ENCODE results near the gene RAB32. TPM values are rescaled to one million over a fixed set of nuclear protein-coding genes. Genes with fewer than 3 reads are reported as not detected.

The RAB32 gene
- total and polyA plus RNA-seq, 5 donors, result 6.3 to 17.4 (median 10.8) TPM

DNA sequence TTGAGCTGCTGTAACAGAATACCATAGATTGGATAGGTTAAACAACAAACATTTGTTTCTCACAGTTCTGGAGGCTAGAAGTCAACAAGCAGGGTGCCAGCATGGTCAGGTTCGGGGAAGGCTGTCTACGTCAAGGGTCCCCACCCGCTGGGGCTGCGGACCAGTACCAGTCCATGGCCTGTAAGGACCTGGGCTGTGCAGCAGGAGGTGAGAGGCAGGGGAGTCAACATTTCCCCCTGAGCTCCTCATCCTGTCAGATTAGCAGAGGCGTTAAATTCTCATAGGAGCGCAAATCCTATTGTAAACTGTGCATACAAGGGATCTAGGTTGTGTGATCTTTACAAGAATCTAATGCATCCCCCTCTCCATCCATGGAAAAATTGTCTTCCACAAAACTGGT, 58.9 kb downstream of the RAB32 start:
- DNase-seq, result no peak
- Histone ChIP-seq H3K27ac (ENCODE audit: low read length) (no peak overlapping the region), H3K27me3 (ENCODE audit: control insufficient read depth, insufficient read depth) (no peaks in the 10 kb centered on the region), H3K4me3 (ENCODE audit: low read length) (no peak overlapping the region), H3K9me3 (ENCODE audit: control insufficient read depth, low read length) (no peaks in the 10 kb centered on the region), H3K4me1 (ENCODE audit: control insufficient read depth, insufficient read depth, low read length) (peaks cover 4% of the 10 kb centered on the region)
- intact Hi-C loops (cut with DNase I), result no loop called here
- no peak for ATAC-seq
- WGBS, result 54% methylated on average over 6 of the region's 6 CpGs

Other genes with a start within 250 kb of the RAB32 start
- gene ADGB, start 55.1 kb downstream of the RAB32 start, total RNA-seq, result not detected
- gene ADGB, start 55.1 kb downstream of the RAB32 start, polyA plus RNA-seq, result not detected

All from right cardiac atrium (tissue), 5 donors.